DMS153 treated with DMSO at 0.1 percent for 48 hours (cell line): ENCODE measurements around the gene FGA.
"Not testable (repeated sequence)": the region's sequence is repeated elsewhere in the genome, so short reads cannot be mapped to it uniquely, and the experiment has no call there.

Experiments
- DNase-seq: peaks from one replicate; lab custom pipeline; 2025; ENCODE audit not compliant: unreplicated experiment; lab: John Stamatoyannopoulos, UW

FGA gene

GRCh38 chr4:154608361-154609252 is 18.1 kb upstream of the FGA start:
- DNase-seq = no peak

GRCh38 chr4:154606728-154607723 is 16.5 kb upstream of the FGA start:
- DNase-seq = no peak

- no peak for DNase-seq
Measured at GRCh38 chr4:154604696-154605200, 14.2 kb upstream of the FGA start.

DNA sequence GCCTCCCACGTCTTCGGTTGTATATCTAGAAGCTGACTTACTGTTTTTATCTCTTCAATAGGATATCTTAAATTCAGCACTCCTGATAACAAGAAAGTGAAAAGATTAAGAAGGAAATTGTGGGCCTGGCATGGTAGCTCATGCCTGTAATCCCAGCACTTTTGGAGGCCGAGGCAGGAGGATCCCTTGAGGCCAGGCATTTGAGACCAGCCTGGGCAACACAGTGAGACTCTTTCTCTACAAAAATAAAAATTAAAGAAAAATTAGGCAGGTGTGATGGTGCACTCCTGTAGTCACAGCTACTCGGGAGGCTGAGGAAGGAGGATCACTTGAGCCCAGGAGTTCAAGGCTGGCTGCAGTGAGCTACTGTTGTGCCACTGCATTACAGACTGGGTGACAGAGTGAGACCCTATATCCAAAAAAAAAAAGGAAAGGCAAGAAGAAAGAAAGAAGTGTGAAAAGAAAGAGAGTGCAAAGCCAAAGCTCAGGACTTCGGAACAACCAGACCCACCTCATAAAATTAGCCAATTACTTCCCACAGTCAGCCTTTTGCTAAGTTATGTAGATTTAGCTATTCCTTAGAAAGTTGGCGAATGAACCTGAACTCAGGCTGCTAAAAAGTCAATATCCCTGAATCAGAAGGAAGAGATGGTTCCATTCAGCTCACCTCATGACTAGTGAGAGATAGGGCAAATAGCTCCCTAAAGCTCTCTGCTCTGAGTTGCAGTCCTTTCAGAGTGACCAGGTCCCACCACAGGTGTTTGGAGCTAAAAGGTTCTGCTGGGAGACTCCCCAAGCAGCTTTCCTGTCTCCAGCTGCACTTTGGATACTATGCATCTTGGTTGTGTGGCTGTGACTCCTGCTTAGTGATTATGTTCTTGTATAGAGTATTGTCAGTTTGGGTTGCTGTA is 12.7 kb upstream of the FGA start:
- DNase-seq = no peak

- no peak for DNase-seq
Measured at GRCh38 chr4:154602404-154603020, 12.0 kb upstream of the FGA start.

DNA sequence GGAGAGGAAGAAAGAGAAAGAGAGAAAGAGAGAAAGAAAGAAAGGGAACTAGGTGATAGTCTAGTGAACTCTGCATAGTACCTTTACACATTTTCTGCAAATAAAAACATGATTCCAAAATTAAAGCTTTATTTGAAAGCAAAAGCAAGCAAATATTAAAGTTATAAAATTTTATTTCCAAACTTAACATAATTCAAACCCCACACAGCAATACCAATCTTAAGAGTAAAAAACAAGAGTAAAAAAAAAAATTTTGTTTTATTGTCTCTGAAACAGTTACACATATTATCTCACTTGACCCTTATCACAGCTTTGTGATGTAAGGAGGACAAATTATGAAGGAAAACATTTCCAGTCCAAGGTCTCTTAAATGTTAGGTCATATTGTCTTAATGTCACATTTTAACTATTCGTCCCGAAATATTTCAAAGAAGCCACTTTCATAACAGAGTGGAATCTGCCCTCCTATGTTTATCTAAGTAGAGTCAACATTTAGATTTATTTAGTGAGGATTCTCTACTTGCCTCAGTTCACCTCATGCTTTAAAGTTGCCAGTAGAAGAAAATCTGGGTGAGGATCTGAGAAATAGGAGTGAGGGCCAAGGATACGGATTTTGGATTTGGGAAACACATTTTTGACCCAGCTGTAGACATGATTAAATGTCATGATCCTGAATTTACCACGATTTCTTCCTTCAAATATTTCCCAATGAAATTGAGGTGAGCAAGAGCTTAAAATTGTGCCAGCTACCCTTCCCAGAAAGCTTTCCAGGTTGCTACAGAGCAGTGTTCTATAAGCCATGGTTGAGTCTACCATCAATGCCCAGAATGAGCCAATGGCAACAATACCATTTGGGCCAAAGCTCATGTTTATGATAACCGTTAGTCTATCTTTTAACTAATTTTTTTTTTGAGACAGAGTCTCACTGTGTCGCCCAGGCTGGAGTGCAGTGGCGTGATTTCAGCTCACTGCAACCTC is 7.5 kb upstream of the FGA start:
- no peak for DNase-seq

DNA sequence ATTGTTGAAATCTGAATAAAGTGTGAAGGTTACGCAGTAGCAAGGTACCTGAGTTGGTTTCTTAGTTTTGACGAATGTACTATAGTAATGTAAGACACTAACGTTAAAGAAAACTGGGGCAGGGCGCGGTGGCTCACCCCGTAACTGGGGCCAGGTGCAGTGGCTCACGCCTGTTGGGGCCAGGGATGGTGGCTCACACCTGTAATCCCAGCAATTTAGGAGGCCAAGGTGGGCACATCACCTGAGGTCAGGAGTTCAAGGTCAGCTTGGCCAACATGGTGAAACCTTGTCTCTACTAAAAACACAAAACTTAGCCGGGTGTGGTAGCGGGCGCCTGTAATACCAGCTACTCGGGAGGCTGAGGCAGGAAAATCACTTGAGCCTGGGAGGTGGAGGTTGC is 6.7 kb upstream of the FGA start:
- not testable (repeated sequence) for DNase-seq

DNA sequence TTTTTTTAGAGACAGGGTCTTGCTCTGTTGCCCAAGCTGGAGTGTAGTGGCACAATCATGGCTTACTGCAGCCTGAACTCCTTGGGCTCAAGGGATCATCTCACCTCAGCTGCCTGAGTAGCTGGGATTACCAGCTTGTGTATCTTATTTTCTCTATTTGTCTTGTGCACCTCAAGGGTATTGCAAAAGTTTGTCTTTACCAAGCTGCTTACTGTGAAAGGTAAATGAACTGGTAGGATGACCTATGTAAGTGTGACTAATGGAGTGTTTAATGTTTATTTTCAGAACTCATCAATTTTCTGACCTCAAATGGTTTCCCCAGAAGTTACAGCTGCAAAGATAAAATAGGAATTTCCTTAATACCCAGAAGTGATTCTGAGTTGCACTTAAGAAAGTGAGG is 5.3 kb upstream of the FGA start:
- no peak for DNase-seq

DNA sequence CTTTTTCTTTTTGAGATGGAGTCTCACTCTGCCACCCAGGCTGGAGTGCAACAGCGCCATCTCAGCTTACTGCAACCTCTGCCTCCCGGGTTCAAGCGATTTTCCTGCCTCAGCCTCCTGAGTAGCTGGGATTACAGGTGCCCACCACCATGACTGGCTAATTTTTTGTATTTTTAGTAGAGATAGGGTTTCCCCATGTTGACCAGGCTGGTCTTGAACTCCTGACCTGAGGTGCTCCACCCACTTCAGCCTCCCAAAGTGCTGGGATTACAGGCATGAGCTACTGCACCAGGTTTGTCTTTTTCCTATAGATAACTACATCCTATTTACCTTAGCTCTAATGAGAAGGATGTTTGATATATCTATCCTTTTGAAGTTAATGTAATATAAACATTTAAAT is 3.8 kb upstream of the FGA start:
- not testable (repeated sequence) for DNase-seq

- DNase-seq = no peak
Measured at GRCh38 chr4:154593868-154594267, 3.3 kb upstream of the FGA start.

DNA sequence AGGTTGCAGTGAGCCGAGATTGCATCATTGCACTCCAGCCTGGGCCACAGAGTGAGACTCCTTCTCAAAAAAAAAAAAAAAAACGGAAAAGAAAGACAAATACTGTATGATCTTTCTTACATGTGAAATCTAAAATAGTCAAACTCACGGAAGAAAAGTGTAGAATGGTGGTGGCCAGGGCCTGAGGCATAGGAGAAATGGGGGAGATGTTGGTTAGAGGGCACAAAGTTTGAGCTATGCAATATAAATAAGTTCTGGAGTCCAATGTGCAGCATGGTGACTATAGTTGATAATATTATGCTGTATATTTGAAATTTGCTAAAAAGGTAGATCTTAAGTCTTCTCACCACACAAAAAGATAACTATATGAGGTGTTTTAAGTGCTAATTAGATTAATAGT is 1.3 kb upstream of the FGA start:
- DNase-seq = no peak

DNA sequence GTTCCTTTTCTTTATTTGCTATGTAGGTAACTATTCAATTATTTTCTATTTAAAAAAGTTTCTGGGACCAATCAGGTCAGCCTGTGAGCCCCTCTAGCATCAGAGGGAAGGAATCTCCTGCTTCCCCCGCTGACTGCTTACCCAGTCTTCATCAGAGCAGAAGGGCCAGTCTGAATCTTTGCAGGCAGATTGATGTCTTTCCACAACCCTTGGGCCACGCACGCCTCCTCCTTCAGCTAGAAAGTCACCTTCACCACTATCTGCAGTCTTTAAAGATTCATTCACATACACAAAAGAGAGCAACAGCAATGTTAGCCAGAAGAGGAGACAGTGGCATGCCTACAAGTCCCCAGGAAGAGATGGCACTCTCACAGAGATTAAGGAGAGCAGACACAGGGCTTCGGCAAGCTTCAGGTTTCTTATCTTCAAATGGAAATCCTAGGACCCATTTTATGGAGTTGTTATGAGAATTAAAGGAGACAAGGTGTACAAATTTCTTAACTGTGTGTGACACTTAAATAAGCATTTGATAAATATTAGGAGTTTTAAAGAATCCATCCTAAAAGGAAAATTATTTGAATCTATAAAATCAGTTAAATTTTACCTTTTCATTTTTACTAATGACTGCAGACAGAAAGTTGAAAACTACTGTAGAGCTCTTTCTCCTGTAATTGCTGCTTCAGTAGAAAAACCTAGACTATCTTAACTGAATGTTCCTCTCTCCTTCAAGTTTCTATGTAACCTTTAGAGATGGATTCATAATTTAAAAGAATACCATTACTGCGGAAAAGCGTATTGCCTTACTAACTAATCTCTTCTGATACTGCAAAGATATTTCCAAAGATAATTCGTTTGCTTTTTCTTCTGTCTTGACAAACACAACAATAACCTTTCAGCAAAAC is 995 bp downstream of the FGA start:
- no peak for DNase-seq

- no peak for DNase-seq
Measured at GRCh38 chr4:154588198-154588597, 2.3 kb downstream of the FGA start.

DNA sequence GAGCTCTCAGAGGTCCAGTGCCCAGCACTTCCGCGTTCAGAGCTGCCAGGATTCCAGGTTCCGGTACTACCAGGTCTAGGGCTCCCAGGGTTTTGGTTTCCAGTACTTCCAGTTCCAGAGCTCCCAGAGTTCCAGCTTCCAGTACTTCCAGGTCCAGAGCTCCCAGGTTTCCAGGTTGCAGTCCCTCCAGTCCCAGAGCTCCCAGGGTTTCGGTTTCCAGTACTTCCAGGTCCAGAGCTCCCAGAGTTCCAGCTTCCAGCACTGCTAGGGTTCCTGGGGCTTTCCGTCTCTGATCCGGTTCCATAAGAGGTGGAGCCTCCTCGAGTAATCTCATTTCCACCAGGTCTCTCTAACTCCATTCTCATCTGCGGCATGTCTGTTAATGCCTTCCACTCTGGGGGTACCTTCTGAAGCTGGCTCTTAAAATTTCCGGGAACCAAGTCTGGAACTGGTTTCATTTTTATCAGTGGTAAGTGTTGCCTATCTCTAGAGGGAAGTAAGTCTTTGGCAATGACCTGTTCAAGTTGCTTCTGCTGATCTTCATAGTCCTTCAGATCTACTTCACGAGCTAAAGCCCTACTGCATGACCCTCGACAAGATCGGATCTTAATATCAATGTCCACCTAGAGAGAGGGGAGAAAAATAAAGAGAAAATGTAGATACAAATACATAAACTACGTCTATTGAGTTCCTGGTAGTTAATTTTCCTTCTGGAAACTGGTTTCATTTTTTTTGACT is 4.1 kb downstream of the FGA start:
- DNase-seq = no peak

- no peak for DNase-seq
Measured at GRCh38 chr4:154585369-154586018, 5.0 kb downstream of the FGA start.

DNA sequence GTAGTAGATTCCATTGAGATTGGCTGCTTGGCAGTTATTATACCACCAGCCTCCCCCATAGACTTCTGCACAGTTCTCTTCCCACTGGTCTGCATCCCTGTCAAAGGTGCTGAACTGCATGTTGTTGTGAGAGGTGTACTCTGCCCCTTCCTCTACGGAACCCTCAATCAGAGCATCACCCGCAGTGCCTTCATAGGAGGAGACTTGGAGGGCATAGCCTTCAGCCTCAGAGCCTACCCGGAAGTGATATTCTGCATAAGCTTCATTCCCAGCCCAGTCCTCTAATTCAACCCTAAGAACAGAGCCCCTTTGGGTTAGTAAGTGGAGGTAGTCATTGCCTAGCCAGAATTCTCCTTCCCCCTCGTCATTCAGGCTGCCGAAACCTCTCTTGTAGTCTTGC is 6.3 kb downstream of the FGA start:
- DNase-seq = no peak

DNA sequence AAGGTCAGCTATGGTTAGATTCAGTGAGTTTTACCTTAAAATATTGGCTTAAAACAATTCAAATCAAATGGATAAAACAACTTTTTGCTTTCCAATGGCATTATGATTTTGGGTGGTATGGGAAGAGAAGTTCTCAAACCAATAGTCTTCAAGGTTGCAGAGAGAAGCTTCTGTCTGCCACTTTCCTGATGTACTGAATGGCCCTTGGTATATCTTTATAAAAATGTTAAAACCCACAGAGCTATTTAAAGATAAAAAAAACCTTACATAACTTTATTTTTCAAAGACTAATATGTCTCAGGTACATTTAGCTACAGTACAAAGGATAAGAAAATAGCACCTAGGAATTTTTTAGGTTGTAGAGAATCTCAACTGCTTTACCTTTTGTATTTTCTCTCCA is 6.9 kb downstream of the FGA start:
- DNase-seq = no peak
